Measurements from ENCODE around the gene VDAC1.

- TF ChIP-seq CTCF (conservative IDR thresholded peaks at IDR 0.05 in 1 of 2, IDR thresholded peaks at IDR 0.05 in 1 of 2; ENCODE audit: extremely low read depth in 1 of 2, insufficient read depth in 1 of 2, low read depth in 1 of 2, low read length in 2 of 2) (no peak), EZH2 (IDR thresholded peaks at IDR 0.05; ENCODE audit: borderline replicate concordance, low read length) (no peak)
Observed at GRCh38 chr5:133966090-133966489, 38.7 kb downstream of the VDAC1 start.

Data from mammary epithelial cell (primary cell).